Measurements from ENCODE around the gene PRMT2.
"Not testable (repeated sequence)": the region's sequence is repeated elsewhere in the genome, so short reads cannot be mapped to it uniquely, and the experiment has no call there.

The PRMT2 gene

GRCh38 chr21:46626975-46627501 is 8.4 kb upstream of the PRMT2 start:
- no peaks in the 10 kb centered on the region for H4K20me1 ChIP-seq (ENCODE audit: low read depth, low read length)
- H3K36me3 ChIP-seq (ENCODE audit: low read length): no peaks in the 10 kb centered on the region
- peaks cover 12% of the 10 kb centered on the region; the same call in 1 of the 2 replicates for H3K9me3 ChIP-seq (ENCODE audit: insufficient read depth, low read length)
- H3K4me3 ChIP-seq (ENCODE audit: insufficient read depth, low read length, poor library complexity, severe bottlenecking): no peak overlapping the region
- H3K27ac ChIP-seq (ENCODE audit: low read depth, low read length): no peak overlapping the region
- H3K27me3 ChIP-seq (ENCODE audit: low read length): no peaks in the 10 kb centered on the region
- no peaks in the 10 kb centered on the region for H3K9me2 ChIP-seq (replicated peaks; ENCODE audit: insufficient read depth, low read length)
- H3K9ac ChIP-seq (ENCODE audit: low read length): no peak overlapping the region
- no peak overlapping the region for H2AFZ ChIP-seq (ENCODE audit: low read depth, low read length, severe bottlenecking)
- no peak overlapping the region for H3K4me2 ChIP-seq (ENCODE audit: low read depth, low read length, poor library complexity, severe bottlenecking)
- H3F3A ChIP-seq (ENCODE audit: insufficient read depth): no peaks in the 10 kb centered on the region
- no peaks in the 10 kb centered on the region for H3K79me2 ChIP-seq (ENCODE audit: insufficient read depth, low read length)
- TF ChIP-seq EZH2phosphoT487 (conservative IDR thresholded peaks at IDR 0.05; ENCODE audit: low read length) (no peak), CTCF (IDR thresholded peaks at IDR 0.05; ENCODE audit: insufficient read depth, low read length, poor library complexity, severe bottlenecking) (no peak)

GRCh38 chr21:46627726-46628125 is 7.7 kb upstream of the PRMT2 start:
- TF ChIP-seq EZH2phosphoT487 (conservative IDR thresholded peaks at IDR 0.05; ENCODE audit: low read length) (no peak), CTCF (IDR thresholded peaks at IDR 0.05; ENCODE audit: insufficient read depth, low read length, poor library complexity, severe bottlenecking) (no peak)
- Histone ChIP-seq H3K9me2 (replicated peaks; ENCODE audit: insufficient read depth, low read length) (no peaks in the 10 kb centered on the region), H2AFZ (ENCODE audit: low read depth, low read length, severe bottlenecking) (no peak overlapping the region), H3K4me3 (ENCODE audit: insufficient read depth, low read length, poor library complexity, severe bottlenecking) (no peak overlapping the region), H3K9ac (ENCODE audit: low read length) (no peak overlapping the region), H3K27ac (ENCODE audit: low read depth, low read length) (no peak overlapping the region), H3K27me3 (ENCODE audit: low read length) (no peaks in the 10 kb centered on the region), H3K79me2 (ENCODE audit: insufficient read depth, low read length) (no peaks in the 10 kb centered on the region), H4K20me1 (ENCODE audit: low read depth, low read length) (no peaks in the 10 kb centered on the region), H3K36me3 (ENCODE audit: low read length) (no peaks in the 10 kb centered on the region), H3K4me2 (ENCODE audit: low read depth, low read length, poor library complexity, severe bottlenecking) (no peak overlapping the region), H3F3A (ENCODE audit: insufficient read depth) (no peaks in the 10 kb centered on the region), H3K9me3 (ENCODE audit: insufficient read depth, low read length) (peaks cover 12% of the 10 kb centered on the region; the same call in 1 of the 2 replicates)

GRCh38 chr21:46628868-46629267 is 6.6 kb upstream of the PRMT2 start:
- no peak for TF ChIP-seq EZH2phosphoT487 (conservative IDR thresholded peaks at IDR 0.05; ENCODE audit: low read length)
- no peak for TF ChIP-seq CTCF (IDR thresholded peaks at IDR 0.05; ENCODE audit: insufficient read depth, low read length, poor library complexity, severe bottlenecking)
- H3K79me2 ChIP-seq (ENCODE audit: insufficient read depth, low read length): no peaks in the 10 kb centered on the region
- H3K4me3 ChIP-seq (ENCODE audit: insufficient read depth, low read length, poor library complexity, severe bottlenecking): no peak overlapping the region
- H3K9ac ChIP-seq (ENCODE audit: low read length): no peak overlapping the region
- no peaks in the 10 kb centered on the region for H3F3A ChIP-seq (ENCODE audit: insufficient read depth)
- no peak overlapping the region for H3K27ac ChIP-seq (ENCODE audit: low read depth, low read length)
- H3K27me3 ChIP-seq (ENCODE audit: low read length): no peaks in the 10 kb centered on the region
- H2AFZ ChIP-seq (ENCODE audit: low read depth, low read length, severe bottlenecking): no peak overlapping the region
- no peaks in the 10 kb centered on the region for H4K20me1 ChIP-seq (ENCODE audit: low read depth, low read length)
- H3K36me3 ChIP-seq (ENCODE audit: low read length): no peaks in the 10 kb centered on the region
- no peaks in the 10 kb centered on the region for H3K9me2 ChIP-seq (replicated peaks; ENCODE audit: insufficient read depth, low read length)
- H3K9me3 ChIP-seq (ENCODE audit: insufficient read depth, low read length): peaks cover 12% of the 10 kb centered on the region; the same call in 1 of the 2 replicates
- no peak overlapping the region for H3K4me2 ChIP-seq (ENCODE audit: low read depth, low read length, poor library complexity, severe bottlenecking)

GRCh38 chr21:46630915-46631314 is 4.6 kb upstream of the PRMT2 start:
- not testable (repeated sequence) for H3K4me3 ChIP-seq (ENCODE audit: insufficient read depth, low read length, poor library complexity, severe bottlenecking); H3K79me2 ChIP-seq (ENCODE audit: insufficient read depth, low read length); H3F3A ChIP-seq (ENCODE audit: insufficient read depth); H3K9me2 ChIP-seq (replicated peaks; ENCODE audit: insufficient read depth, low read length); H3K36me3 ChIP-seq (ENCODE audit: low read length); H2AFZ ChIP-seq (ENCODE audit: low read depth, low read length, severe bottlenecking); H3K4me2 ChIP-seq (ENCODE audit: low read depth, low read length, poor library complexity, severe bottlenecking); H3K9ac ChIP-seq (ENCODE audit: low read length); H3K9me3 ChIP-seq (ENCODE audit: insufficient read depth, low read length); H3K27ac ChIP-seq (ENCODE audit: low read depth, low read length); H3K27me3 ChIP-seq (ENCODE audit: low read length); H4K20me1 ChIP-seq (ENCODE audit: low read depth, low read length)

All from SU-DHL-6 (cell line).